RPMI8226 (cell line): ENCODE results near the gene STK25.
"Not testable (repeated sequence)": the region's sequence is repeated elsewhere in the genome, so short reads cannot be mapped to it uniquely, and the experiment has no call there.

Experiments used
- DNase-seq: peaks from one replicate; pipeline ENCODE4 v3.0.0-alpha.2; 2015

STK25 gene

DNA sequence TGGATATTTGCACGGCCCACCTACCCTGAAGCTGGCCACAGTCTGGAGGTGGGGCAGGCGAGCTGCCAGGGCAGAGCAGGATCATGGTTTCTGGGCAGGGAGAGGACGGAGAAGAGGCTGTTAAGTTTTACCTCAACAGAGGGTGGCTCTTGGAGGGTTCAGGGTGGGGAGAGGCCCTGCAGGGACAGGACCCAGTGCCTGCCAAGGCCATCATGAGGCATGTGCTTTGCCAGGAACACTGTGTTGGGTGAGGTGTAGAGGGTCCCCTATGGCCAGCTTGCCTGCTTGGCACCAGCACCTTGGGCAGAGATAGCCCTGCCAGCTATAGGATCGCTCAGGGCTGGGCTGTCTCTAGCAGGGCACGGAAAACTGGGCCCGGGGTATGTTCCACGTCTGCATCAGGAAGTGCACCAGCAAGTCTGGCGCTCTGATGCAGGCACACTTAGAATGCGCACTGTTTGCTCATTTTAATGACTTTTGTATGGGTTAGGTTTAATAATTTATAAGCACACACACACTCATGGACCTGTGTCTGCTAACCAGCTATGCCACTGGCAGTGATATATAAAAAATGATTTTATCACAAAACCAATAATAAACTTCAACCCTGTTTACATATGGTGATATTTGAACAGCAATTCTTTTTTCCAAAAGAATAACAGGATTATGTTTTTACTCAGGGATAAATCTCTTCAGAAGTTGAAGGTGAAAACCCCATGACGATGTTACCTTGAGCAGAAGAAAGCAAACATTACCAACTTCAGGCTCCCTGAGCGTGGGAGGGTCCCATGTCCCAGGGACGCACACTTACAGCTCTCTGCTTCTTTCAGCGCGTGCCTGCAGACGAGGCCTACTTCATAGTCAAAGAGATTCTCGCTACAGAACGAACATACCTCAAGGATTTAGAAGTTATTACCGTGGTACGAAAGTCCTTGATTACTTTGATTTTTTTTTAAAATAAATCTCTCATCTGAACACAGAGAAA is 46.4 kb downstream of the STK25 start:
- no peak for DNase-seq

DNA sequence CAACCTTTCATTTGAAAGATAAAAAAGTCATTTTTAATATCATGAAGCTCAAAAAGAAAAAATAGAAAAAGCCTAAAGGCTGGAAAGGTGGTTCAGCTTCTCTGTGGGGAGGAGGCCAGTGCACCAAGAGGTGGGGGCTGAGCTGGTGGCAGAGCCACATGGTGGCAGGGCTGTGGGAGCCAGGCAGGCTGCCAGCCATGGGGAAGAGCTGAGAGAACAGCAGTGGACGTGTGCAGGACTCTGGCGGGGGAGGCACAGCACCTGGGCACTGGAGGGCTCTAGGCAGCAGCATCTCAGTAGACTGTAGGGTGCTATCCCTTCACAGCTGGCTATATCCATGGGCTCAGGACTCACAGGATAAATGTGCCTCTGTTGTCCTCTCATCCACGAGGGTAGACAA is 47.8 kb downstream of the STK25 start:
- no peak for DNase-seq

DNA sequence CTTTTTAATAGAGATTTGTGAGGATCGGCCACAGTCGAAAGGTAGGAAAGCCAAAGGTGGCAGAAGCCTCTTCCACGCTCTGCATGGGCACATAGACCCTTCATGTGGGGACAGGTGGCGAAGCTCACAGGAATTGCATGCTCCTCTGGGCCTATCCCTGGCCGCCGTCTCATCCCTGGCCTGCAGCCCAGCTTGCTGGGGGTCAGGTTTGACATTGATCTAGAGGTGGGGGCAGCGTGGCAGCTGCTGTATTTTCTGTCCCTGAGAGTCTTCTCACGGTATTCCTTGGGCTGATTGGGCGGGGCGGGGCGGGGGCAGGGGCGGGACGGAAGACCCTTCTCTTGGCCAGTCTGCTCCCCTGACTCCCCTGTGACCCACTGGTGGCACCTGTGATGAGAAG is 48.9 kb downstream of the STK25 start:
- no peak for DNase-seq

DNA sequence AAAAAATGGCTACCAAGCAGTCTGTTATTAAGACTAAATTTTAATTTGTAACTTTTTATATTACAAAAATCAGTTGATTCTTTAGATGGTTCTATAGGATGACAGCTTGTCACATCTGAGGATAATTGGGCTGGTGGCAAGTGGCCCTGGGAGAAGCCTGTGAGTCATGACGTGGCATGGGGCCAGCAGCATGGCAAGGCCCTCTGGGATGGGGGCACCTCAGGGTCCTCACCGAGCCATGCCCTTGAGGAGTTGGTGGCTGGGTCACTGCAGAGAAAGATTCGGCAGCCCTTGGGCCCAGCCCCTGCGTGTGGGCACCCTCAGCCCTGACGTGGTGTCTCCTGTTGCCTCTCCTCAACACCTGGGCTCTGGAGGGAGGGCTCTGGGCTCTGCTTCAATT is 49.7 kb downstream of the STK25 start:
- no peak for DNase-seq

DNA sequence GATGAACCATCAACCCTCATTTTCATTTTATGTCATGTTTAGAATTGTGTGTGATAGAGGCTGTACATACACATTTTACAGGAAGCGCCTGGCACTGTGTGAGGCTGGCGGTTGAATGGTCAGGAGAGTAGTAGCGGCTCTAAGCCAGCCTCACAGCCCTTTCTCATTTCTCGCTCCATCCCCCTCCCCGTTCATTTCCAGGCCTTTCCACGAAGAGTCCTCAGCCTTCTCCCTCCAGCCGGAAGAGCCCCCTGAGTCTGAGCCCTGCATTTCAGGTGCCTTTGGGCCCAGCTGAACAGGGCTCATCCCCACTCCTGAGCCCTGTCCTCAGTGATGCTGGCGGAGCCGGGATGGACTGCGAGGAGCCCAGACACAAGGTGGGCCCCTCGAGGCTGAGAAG is 51.8 kb downstream of the STK25 start:
- DNase-seq, result no peak

DNA sequence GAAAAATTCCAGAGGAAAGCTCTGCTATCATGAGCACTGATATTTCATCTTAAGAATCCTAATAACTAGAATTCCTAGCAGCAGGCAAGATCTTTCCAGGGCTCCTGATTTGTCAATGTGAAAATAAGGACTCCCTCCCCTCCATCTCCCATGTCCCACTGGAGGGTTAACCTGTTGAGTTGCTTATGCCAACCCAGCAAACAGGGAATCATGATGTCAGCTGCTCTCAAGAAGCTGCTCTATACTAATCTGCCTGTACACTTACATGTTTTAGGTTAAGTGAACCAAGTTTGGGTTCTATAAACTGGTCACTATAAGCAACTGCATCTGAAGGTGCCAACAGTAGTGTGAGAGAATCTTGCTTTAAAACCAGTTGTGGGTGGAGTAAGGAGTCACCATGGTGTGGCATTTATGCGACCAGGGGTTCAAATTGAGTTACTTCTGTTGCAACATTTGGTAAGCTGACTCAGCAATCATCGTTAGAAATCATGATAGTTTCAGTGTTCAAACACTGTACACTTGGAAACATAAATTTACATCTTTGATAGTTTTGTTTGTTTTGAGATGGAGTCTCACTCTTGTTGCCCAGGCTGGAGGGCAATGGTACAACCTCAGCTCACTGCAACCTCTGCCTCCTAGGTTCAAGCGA is 53.4 kb downstream of the STK25 start:
- no peak for DNase-seq

DNA sequence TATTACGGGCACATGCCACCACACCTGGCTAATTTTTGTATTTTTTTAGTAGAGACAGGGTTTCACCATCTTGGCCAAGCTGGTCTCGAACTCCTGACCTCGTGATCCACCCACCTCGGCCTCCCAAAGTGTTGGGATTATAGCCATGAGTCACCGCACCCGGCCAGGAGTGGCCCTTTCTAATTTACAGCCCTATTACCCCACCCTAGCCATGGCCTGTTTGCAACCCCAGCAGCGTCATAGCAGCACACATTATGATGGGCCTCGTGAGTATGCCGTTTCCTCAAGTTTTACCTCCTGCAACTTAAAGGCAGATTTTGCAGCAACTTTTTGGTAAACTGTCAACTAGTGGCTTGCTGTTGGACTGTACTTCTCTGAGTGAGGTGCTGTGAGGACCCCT is 54.5 kb downstream of the STK25 start:
- not testable (repeated sequence) for DNase-seq

DNA sequence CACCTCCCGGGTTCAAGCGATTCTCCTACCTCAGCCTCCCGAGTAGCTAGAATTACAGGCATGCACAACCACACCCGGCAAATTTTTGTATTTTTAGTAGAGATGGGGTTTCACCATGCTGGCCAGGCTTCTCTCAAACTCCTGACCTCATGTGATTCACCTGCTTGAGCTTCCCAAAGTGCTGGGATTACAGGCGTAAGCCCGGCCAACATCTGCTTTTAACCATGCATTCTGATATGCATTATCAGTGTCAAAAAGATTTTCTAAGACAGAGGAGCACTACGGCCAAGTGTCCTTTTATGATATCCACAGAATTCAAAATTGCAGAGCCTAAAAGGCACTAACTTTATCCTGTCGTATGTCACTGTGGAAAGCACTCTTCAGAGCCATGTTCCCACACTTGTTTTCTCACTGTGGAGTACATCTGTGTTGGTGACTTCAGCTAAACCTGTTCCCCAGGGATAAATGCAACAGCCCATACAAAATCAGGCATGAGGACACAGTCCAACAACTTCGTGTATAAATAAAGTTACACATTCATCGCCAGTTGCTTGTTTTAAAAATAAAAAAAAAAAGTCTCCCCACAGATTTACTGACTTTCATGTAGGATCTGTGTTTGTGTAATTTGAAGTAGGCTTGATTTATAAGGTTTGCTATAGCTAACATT is 56.4 kb downstream of the STK25 start:
- no peak for DNase-seq

DNA sequence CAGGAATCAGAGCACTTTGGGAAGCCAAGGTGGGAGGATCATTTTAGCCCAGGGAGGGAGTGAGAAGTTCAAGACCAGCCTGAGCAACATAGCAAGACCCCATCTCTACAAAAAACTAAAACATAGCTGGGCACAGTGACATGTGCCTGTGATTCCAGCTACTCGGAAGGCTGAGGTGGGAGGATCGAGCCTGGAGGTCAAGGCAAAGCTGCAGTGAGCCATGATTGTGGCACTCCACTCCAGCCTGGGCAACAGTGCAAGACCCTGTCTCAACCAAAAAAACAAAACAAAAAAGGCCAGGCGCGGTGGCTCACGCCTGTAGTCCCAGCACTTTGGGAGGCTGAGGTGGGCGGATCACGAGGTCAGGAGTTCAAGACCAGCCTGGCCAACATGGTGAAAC is 58.3 kb downstream of the STK25 start:
- not testable (repeated sequence) for DNase-seq

DNA sequence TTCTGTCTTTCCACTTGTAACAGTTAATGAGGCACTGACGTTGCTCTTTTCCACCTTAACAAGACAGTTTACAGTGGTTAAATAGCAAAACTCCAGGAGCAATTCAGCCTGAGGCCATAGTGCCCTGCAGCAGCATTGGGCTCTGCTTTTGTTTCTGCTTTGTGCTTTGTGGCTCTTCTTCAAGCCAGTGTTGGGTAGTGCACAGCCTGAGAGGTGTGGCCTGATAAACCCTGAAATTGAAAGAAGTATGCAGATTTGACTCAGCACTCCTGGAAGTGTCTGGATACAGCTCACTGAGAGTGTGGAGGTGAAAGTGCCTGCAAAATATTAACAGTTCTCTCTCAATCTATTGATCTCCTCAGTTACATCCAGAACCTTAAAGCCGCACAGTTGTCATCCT is 63.0 kb downstream of the STK25 start:
- peak; percentile 30 for DNase-seq

DNA sequence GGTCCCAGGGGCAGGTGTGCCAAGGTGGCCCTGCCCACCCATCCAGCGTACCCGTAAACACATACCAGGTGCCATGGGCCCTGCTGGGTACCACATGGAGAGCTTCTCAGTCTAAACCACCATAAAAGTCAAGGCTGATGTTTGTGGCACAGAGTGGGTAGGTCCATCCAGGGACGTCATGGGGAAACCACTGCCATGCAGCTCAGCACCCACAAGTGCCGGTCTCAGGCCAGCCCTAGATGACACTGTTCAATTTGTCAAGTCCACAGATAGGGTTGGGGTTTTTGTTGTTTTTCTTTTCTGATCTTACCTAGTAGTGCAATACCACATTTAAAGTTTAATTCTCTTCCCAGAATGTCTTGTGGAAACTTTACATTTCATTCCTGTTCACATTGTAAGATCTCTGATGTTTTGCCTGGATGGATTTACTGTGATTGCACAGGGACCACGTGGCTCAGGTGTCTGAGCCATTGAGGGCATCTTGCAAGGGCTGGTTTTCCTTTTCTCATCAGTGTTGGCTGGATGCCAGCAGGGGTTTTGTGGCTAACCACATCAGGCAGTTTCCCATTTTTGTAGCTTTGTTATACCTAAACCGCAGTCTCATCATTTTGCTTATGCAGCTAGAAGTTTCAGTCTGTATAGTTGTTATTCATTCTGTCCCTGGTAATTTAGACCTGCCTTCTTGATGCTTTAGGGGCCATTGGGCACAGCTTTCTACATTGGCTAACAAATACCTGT is 64.7 kb downstream of the STK25 start:
- DNase-seq, result peak; percentile 95
